A673 (cell line): ENCODE results near the gene INPP4B.

Experiments used
- EZH2 ChIP-seq: fragments of 200-600 bp; sonication (generic); IDR thresholded peaks from 2 replicates; pipeline ENCODE4 v1.6.1; 2017; ENCODE audit warnings: borderline replicate concordance, low read depth, mild to moderate bottlenecking, mixed read lengths, antibody characterized with exemption, low read length; ENCODE audit not compliant: poor library complexity, severe bottlenecking
- TF ChIP-seq, protein P1 (sequence below): fragments of 300-800, 200-600 bp; sonication (generic); conservative IDR thresholded peaks from 2 replicates; pipeline ENCODE4 v1.5.1; 2017; ENCODE audit warnings: low read depth, mild to moderate bottlenecking, antibody characterized with exemption, low read length, moderate library complexity, mixed read lengths

DNA sequence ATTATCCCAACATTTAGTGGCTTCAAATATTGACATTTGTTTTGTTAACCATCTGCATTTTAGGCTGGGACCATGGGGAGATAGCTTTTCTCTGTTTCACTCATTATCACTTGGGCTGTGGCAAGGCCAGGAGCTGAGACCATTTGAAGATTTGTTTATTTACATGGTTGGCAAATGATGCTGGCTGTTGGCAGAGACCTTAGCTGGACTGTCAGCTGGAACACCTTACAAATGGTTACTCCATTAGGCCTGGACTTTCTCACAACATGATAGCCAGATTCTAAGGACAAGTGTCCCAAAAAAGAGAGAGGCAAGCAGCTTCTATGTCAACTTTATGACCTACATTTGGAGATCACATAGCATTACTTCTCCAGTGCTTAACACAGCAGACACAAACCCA, 130.4 kb downstream of the INPP4B start:
- TF ChIP-seq, protein P1, sequence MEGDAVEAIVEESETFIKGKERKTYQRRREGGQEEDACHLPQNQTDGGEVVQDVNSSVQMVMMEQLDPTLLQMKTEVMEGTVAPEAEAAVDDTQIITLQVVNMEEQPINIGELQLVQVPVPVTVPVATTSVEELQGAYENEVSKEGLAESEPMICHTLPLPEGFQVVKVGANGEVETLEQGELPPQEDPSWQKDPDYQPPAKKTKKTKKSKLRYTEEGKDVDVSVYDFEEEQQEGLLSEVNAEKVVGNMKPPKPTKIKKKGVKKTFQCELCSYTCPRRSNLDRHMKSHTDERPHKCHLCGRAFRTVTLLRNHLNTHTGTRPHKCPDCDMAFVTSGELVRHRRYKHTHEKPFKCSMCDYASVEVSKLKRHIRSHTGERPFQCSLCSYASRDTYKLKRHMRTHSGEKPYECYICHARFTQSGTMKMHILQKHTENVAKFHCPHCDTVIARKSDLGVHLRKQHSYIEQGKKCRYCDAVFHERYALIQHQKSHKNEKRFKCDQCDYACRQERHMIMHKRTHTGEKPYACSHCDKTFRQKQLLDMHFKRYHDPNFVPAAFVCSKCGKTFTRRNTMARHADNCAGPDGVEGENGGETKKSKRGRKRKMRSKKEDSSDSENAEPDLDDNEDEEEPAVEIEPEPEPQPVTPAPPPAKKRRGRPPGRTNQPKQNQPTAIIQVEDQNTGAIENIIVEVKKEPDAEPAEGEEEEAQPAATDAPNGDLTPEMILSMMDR: no peak
- TF ChIP-seq EZH2: no peak
